Gastrocnemius medialis (tissue), 4 donors: ENCODE measurements around the gene OR10H4. TPM values are rescaled to one million over a fixed set of nuclear protein-coding genes. Genes with fewer than 3 reads are reported as not detected.

Experiments
- ATAC-seq, 2 donors: fragments of 150-250 bp; one replicate each; pipeline ENCODE4 v1.9.1; 2016
- DNase-seq, 2 donors: peaks; one replicate each; pipeline ENCODE4 v3.0.0-alpha.2; 2019
- H3K27ac ChIP-seq, 4 donors: fragments of 200-600 bp; sonication (generic); 1 replicate in 1 of 4; 2 replicates in 3 of 4; pipeline ENCODE4 v1.5.1; 2016 to 2018; ENCODE audit warnings: mild to moderate bottlenecking in 2 of 4, moderate library complexity in 1 of 4
- H3K27me3 ChIP-seq, 3 donors: fragments of 200-600 bp; sonication (generic) in 2 of 3; 1 replicate in 1 of 3; 2 replicates in 2 of 3; pipeline versions ENCODE4 v1.5.1 to v1.6.0; 2016 to 2019; ENCODE audit warnings: mild to moderate bottlenecking in 1 of 3, moderate library complexity in 1 of 3
- H3K36me3 ChIP-seq, 2 donors: fragments of 200-600 bp; sonication (generic) in 1 of 2; one replicate each; pipeline ENCODE4 v1.5.1; 2017 to 2018
- H3K4me1 ChIP-seq, 2 donors: fragments of 200-600 bp; sonication (generic) in 1 of 2; one replicate each; pipeline ENCODE4 v1.5.1; 2016 to 2017; ENCODE audit warnings: mild to moderate bottlenecking in 2 of 2
- H3K4me3 ChIP-seq, 4 donors: fragments of 200-600 bp; sonication (generic) in 3 of 4; 1 replicate in 1 of 4; 2 replicates in 3 of 4; pipeline ENCODE4 v1.5.1; 2016 to 2019; ENCODE audit warnings: mild to moderate bottlenecking in 2 of 4
- H3K9me3 ChIP-seq, 3 donors: fragments of 200-600 bp; sonication (generic) in 2 of 3; 1 replicate in 1 of 3; 2 replicates in 2 of 3; pipeline ENCODE4 v1.5.1; 2016 to 2019
- CTCF ChIP-seq, 5 experiments: fragments of 450-650 bp in 3 of 5; fragments of 200-600 bp in 2 of 5; sonication (generic) in 2 of 5; IDR thresholded peaks in 4 of 5; conservative IDR thresholded peaks in 1 of 5; 1 replicate in 4 of 5; 2 replicates in 1 of 5; pipeline ENCODE4 v1.5.1; 2016 to 2019; ENCODE audit warnings: antibody characterized with exemption in 5 of 5, mild to moderate bottlenecking in 3 of 5, moderate library complexity in 3 of 5
- POLR2A ChIP-seq, 2 donors: fragments of 450-650 bp; IDR thresholded peaks; one replicate each; pipeline ENCODE4 v1.6.1; 2017; ENCODE audit warnings: antibody characterized with exemption in 2 of 2, mild to moderate bottlenecking in 2 of 2, moderate library complexity in 2 of 2
- in situ Hi-C, 4 donors: fragments of 200-750 bp; cut with MboI; loops; one replicate each; pipeline versions ENCODE4 v1.15.0 to v1.8.0; 2017; ENCODE audit warnings: low sequenced_read_pairs in 4 of 4
- intact Hi-C: fragments of 100-400 bp; cut with DNase I; formaldehyde crosslinking; loops from one replicate; pipeline ENCODE4 v1.15.1; 2023; ENCODE audit warnings: low total_unique reads
- total RNA-seq, 4 donors: library from RNA; depleted of rRNA; stranded (reverse); fragments of >200 nt; gene quantifications; one replicate each; pipeline versions ENCODE4 v1.1.0 to v1.2.3, GENCODE V29; 2016

Gene OR10H4
- total RNA-seq, 4 donors from 2014 or later = not detected

- ATAC-seq (no peak), DNase-seq (no peak)
- H3K4me1 ChIP-seq = no peaks in the 10 kb centered on the region
- H3K9me3 ChIP-seq = no peaks in the 10 kb centered on the region
- H3K4me3 ChIP-seq = no peak overlapping the region
- H3K36me3 ChIP-seq = no peaks in the 10 kb centered on the region
- H3K27me3 ChIP-seq = no peaks in the 10 kb centered on the region
- in situ Hi-C loops = no loop called here
- TF ChIP-seq CTCF (IDR thresholded peaks at IDR 0.05 in 4 of 5, conservative IDR thresholded peaks at IDR 0.05 in 1 of 5) (no peak), POLR2A (IDR thresholded peaks at IDR 0.05) (no peak)
- intact Hi-C loops = no loop called here
- no peak overlapping the region for H3K27ac ChIP-seq
Measured at GRCh38 chr19:15989889-15990288, 41.1 kb downstream of the OR10H4 start.

- no peaks in the 10 kb centered on the region for H3K4me1 ChIP-seq
- no peak for DNase-seq
- no peak overlapping the region for H3K4me3 ChIP-seq
- H3K36me3 ChIP-seq = no peaks in the 10 kb centered on the region
- in situ Hi-C loops = no loop called here
- TF ChIP-seq CTCF (IDR thresholded peaks at IDR 0.05 in 4 of 5, conservative IDR thresholded peaks at IDR 0.05 in 1 of 5) (no peak), POLR2A (IDR thresholded peaks at IDR 0.05) (no peak)
- ATAC-seq = no peak
- H3K27ac ChIP-seq = no peak overlapping the region
- no peaks in the 10 kb centered on the region for H3K9me3 ChIP-seq
- intact Hi-C loops = no loop called here
- no peaks in the 10 kb centered on the region for H3K27me3 ChIP-seq
Measured at GRCh38 chr19:15991602-15992001, 42.8 kb downstream of the OR10H4 start.

GRCh38 chr19:15992014-15992413, 43.2 kb downstream of the OR10H4 start:
- in situ Hi-C loops = no loop called here
- Histone ChIP-seq H3K27ac (no peak overlapping the region), H3K9me3 (no peaks in the 10 kb centered on the region), H3K4me1 (no peaks in the 10 kb centered on the region), H3K36me3 (no peaks in the 10 kb centered on the region), H3K27me3 (no peaks in the 10 kb centered on the region), H3K4me3 (no peak overlapping the region)
- ATAC-seq (no peak), DNase-seq (no peak)
- TF ChIP-seq POLR2A (IDR thresholded peaks at IDR 0.05) (no peak), CTCF (IDR thresholded peaks at IDR 0.05 in 4 of 5, conservative IDR thresholded peaks at IDR 0.05 in 1 of 5) (no peak)
- intact Hi-C loops = no loop called here

- Histone ChIP-seq H3K4me1 (no peaks in the 10 kb centered on the region), H3K27me3 (no peaks in the 10 kb centered on the region), H3K4me3 (no peak overlapping the region), H3K27ac (no peak overlapping the region), H3K9me3 (no peaks in the 10 kb centered on the region), H3K36me3 (no peaks in the 10 kb centered on the region)
- TF ChIP-seq POLR2A (IDR thresholded peaks at IDR 0.05) (no peak), CTCF (IDR thresholded peaks at IDR 0.05 in 4 of 5, conservative IDR thresholded peaks at IDR 0.05 in 1 of 5) (no peak)
- intact Hi-C loops = no loop called here
- in situ Hi-C loops = no loop called here
- ATAC-seq = no peak
- no peak for DNase-seq
Measured at GRCh38 chr19:15995536-15995935, 46.7 kb downstream of the OR10H4 start.

GRCh38 chr19:15998166-15998565, 49.4 kb downstream of the OR10H4 start:
- no peaks in the 10 kb centered on the region for H3K27me3 ChIP-seq
- no peak for ATAC-seq
- no peaks in the 10 kb centered on the region for H3K36me3 ChIP-seq
- H3K4me3 ChIP-seq = no peak overlapping the region
- TF ChIP-seq CTCF (IDR thresholded peaks at IDR 0.05 in 4 of 5, conservative IDR thresholded peaks at IDR 0.05 in 1 of 5) = no peak
- H3K9me3 ChIP-seq = no peaks in the 10 kb centered on the region
- DNase-seq = no peak
- intact Hi-C loops (no loop called here), in situ Hi-C loops (no loop called here)
- H3K27ac ChIP-seq = no peak overlapping the region
- H3K4me1 ChIP-seq = peaks cover 4 to 10% of the 10 kb centered on the region in 2 donors
